Measurements from ENCODE around the gene ADGRA3.

- TF ChIP-seq, protein P1, sequence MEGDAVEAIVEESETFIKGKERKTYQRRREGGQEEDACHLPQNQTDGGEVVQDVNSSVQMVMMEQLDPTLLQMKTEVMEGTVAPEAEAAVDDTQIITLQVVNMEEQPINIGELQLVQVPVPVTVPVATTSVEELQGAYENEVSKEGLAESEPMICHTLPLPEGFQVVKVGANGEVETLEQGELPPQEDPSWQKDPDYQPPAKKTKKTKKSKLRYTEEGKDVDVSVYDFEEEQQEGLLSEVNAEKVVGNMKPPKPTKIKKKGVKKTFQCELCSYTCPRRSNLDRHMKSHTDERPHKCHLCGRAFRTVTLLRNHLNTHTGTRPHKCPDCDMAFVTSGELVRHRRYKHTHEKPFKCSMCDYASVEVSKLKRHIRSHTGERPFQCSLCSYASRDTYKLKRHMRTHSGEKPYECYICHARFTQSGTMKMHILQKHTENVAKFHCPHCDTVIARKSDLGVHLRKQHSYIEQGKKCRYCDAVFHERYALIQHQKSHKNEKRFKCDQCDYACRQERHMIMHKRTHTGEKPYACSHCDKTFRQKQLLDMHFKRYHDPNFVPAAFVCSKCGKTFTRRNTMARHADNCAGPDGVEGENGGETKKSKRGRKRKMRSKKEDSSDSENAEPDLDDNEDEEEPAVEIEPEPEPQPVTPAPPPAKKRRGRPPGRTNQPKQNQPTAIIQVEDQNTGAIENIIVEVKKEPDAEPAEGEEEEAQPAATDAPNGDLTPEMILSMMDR (IDR thresholded peaks at IDR 0.05 in 4 of 5, conservative IDR thresholded peaks at IDR 0.05 in 1 of 5), result no peak
- no peak for TF ChIP-seq POLR2A (IDR thresholded peaks at IDR 0.05)
These were observed 176.4 kb downstream of the ADGRA3 start for GRCh38 chr4:22339491-22339890.
